Measurements from ENCODE around the gene EDNRA.

The EDNRA gene

DNA sequence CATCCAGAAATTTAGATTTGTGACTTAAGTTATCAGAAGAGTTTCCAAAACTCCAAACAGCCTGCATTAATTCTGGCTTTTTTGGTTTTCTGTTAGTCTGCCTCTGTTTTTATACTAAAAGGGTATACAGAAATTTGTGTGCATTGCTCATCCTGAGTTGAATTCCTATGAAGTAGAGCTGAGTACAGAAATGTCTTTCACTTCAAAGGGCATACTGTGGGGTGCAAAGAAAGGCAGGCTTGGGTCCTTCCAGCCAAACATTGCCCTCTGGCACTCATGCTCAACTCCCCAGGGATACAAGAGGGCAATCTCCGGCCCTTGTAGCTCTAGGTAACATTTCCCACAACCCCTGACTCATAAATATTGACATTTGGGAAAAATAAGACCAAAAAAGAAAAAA is 108.7 kb downstream of the EDNRA start:
- no peak for DNase-seq (ENCODE audit: low spot score)

DNA sequence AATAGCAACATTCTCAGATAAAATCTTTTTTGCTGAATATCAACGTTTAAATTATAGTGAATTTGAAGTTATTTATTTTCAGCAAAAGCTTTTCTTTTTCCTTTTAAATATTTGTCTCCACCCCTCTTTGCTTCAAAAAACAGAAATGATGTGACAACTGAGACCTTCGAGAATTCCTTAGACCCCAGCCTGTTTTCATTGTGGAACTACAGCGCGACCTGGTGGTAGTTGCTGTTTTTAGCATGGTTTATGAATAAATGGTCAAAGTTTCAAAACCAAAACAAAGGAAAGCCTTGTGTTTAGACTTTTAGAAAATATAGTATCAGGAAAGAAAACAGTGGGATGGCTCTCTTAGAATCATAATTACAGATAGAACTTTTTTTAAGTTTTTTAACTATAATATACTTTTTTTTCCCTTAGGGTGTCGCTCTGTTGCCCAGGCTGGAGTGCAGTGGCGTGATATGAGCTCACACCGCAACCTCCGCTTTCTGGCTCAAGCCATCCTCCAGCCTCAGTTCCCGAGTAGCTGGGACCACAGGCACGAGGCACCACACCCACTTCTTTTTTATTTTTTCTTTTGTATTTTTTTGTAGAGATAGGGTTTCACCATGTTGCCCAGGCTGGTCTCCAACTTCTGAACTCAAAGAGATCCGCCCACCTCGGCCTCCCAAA is 109.5 kb downstream of the EDNRA start:
- DNase-seq (ENCODE audit: low spot score), result peak; percentile 61

DNA sequence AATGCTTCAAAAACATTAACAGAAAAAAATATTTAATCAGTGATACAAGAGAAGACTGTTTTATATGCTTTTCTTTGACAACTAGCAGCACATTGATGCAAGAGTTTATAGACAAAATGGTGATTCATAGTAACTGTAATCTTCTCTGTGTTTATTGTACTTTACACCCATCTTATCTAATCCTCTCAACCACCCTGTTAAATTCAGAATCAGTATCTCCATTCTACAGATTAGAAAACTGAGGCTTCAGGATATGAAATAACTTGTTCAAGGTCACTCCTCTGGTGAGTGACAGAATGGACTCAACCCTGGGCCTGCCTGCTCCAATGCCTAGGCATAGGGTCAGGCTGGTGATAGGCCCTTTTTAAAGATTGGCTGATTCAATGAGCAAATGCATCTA is 110.2 kb downstream of the EDNRA start:
- DNase-seq (ENCODE audit: low spot score), result no peak

DNA sequence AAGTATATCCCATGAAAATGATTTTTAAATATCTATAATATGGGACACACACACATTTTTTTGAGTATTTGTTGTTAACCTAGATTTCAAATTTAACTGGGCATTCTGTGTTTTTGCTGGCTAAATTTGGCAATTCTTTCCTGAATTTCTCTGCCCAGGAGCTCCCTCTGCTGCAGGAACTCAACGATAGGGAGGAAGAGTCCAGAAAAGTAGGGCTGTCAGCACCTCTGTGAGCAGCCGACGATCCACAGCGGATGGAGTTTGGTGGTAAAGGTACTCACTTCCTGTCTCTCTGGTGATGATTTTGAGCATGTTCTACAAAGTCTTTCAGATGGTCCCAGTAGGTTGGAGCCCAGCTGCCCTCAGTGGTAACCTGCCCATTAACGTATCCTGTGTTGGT is 113.2 kb downstream of the EDNRA start:
- no peak for DNase-seq (ENCODE audit: low spot score)
